Spleen (tissue), 11 donors: Measurements from ENCODE around the gene FOXO3. TPM values are rescaled to one million over a fixed set of nuclear protein-coding genes. Genes with fewer than 3 reads are reported as not detected.

Source experiments
- DNase-seq: peaks from one replicate; pipeline ENCODE4 v3.0.0-alpha.2; 2020
- H3K27ac ChIP-seq, 8 donors: fragments of 200-600 bp; sonication (generic) in 7 of 8; 1 replicate in 4 of 8; 2 replicates in 4 of 8; pipeline versions ENCODE4 v1.5.0 to v1.8.0; 2016 to 2021; ENCODE audit warnings: inconsistent platforms in 4 of 8, mild to moderate bottlenecking in 4 of 8, moderate library complexity in 1 of 8
- H3K27me3 ChIP-seq, 7 donors: fragments of 200-600 bp; sonication (generic) in 6 of 7; replicated peaks in 1 of 7; 1 replicate in 4 of 7; 2 replicates in 3 of 7; pipeline versions ENCODE4 v1.5.0 to v1.8.0; 2016 to 2021; ENCODE audit warnings: inconsistent platforms in 3 of 7, mild to moderate bottlenecking in 1 of 7
- H3K36me3 ChIP-seq, 6 donors: fragments of 200-600 bp; sonication (generic) in 5 of 6; 1 replicate in 4 of 6; 2 replicates in 2 of 6; pipeline versions ENCODE4 v1.5.0 to v1.8.0; 2016 to 2021; ENCODE audit warnings: inconsistent platforms in 2 of 6
- H3K4me1 ChIP-seq, 6 donors: fragments of 200-600 bp; sonication (generic) in 5 of 6; 1 replicate in 3 of 6; 2 replicates in 3 of 6; pipeline versions ENCODE4 v1.5.0 to v1.8.0; 2016 to 2021; ENCODE audit warnings: inconsistent platforms in 3 of 6
- H3K4me3 ChIP-seq, 8 donors: fragments of 200-600 bp; sonication (generic) in 7 of 8; 1 replicate in 4 of 8; 2 replicates in 4 of 8; pipeline versions ENCODE4 v1.5.0 to v1.8.0; 2016 to 2021; ENCODE audit warnings: inconsistent platforms in 4 of 8, mild to moderate bottlenecking in 4 of 8, moderate library complexity in 2 of 8
- H3K9me3 ChIP-seq, 8 donors: fragments of 200-600 bp; sonication (generic) in 7 of 8; 1 replicate in 4 of 8; 2 replicates in 4 of 8; pipeline versions ENCODE4 v1.5.0 to v1.8.0; 2016 to 2021; ENCODE audit warnings: inconsistent platforms in 4 of 8
- CTCF ChIP-seq, 11 experiments: fragments of 200-600 bp in 7 of 11; fragments of 450-650 bp in 4 of 11; sonication (generic) in 4 of 11; IDR thresholded peaks in 8 of 11; conservative IDR thresholded peaks in 3 of 11; 1 replicate in 7 of 11; 2 replicates in 4 of 11; pipeline versions ENCODE4 v1.4.0 to v1.8.0; 2016 to 2021; ENCODE audit warnings: antibody characterized with exemption in 11 of 11, inconsistent platforms in 4 of 11, mild to moderate bottlenecking in 1 of 11
- POLR2A ChIP-seq, 3 donors: fragments of 450-650 bp; IDR thresholded peaks; one replicate each; pipeline ENCODE4 v1.5.1; 2017; ENCODE audit warnings: antibody characterized with exemption in 3 of 3, mild to moderate bottlenecking in 1 of 3
- POLR2AphosphoS5 ChIP-seq, 3 donors: sonication (generic); formaldehyde crosslinking; IDR thresholded peaks; one replicate each; pipeline ENCODE4 v1.5.1; 2017; ENCODE audit warnings: antibody characterized with exemption in 3 of 3
- WGBS, 5 donors: extraction: QIAGEN DNeasy Blood & Tissue Kit in 3 of 5; methylation state at CpG; one replicate each; pipeline versions ENCODE4 v1.1.5 to v1.1.7; 2013 to 2018; 5-methylcytosine and 5-hydroxymethylcytosine counted together
- intact Hi-C: fragments of 100-400 bp; cut with DNase I; formaldehyde crosslinking; loops from one replicate; pipeline ENCODE4 v1.15.0; 2023; ENCODE audit warnings: low total_unique reads
- polyA plus RNA-seq, 3 donors: library from polyadenylated mRNA; stranded (reverse); fragments of 200-250 nt; gene quantifications; one replicate each; pipeline ENCODE4 v1.2.1, GENCODE V29; 2013
- total RNA-seq, 7 donors: library from RNA; depleted of rRNA in 3 of 7; stranded (reverse); fragments of >200 nt in 3 of 7; fragmentation: NEBNext Ultra II Directional in 4 of 7; extraction: Animal tissue kit (Norgen Biotek cat#: 25700) in 4 of 7; gene quantifications; one replicate each; pipeline versions ENCODE4 v1.1.0 to v1.2.1, GENCODE V29; 2016 to 2021
- donor health status: healthy with polysubstance abuse.
- donor health status: DM: no; HTN: no; CAD: no; lungs with moderate emphysema.
- donor health status: DM: no; HTN: no; CAD: no.
- donor health status: Bipolar disorder and iron deficiency.
- donor health status: healthy.
- donor health status: DM: no; HTN: no; CAD: no.
- donor health status: DM: yes; HTN: yes; CAD: no.

The FOXO3 gene
- total and polyA plus RNA-seq, 10 donors: 9.4 to 86.9 (median 67.0) TPM

DNA sequence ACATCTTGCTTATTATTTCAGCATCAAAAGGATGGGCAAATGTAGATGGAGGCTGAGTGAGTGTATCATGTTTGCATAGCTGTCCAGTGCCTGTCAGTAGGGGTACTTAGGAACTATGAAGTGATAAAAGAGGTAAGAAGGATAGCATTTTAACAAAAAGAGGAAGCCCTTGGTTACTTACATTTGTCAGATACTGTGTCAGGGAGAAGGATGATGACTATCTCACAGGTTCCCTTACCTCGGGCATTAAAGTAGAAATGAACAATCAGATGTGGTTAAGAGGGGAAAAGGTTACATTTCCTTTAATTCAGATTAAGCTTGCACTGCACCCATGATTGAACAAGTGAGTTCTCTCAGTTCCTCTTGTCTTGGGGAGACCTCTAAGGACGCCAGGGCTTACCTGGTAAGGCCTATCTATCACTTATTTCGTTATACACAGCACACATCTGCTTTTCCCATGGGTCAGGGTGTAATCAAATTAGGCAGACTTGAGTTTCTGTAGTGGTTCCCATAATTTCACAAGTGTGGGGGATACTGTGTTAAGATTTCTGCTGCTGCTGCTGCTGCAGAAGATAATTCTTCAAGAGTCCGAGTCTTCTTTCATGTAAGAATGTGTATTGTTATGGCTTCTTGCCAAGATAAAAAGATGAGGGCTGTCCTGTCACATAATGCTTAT is 4.5 kb downstream of the FOXO3 start:
- peaks cover 0 to 36% (median 9%) of the 10 kb centered on the region in 6 donors for H3K36me3 ChIP-seq
- intact Hi-C loops: no loop called here
- 11 to 18% (median 16%) methylated on average over 4 of the region's 4 CpGs for WGBS, 5 donors
- H3K9me3 ChIP-seq: no peaks in the 10 kb centered on the region
- no peak for DNase-seq
- TF ChIP-seq CTCF (IDR thresholded peaks at IDR 0.05 in 8 of 11, conservative IDR thresholded peaks at IDR 0.05 in 3 of 11) (no peak), POLR2AphosphoS5 (IDR thresholded peaks at IDR 0.05) (peak in 1 of 3 donors; percentile 69), POLR2A (IDR thresholded peaks at IDR 0.05) (no peak)
- H3K27ac ChIP-seq: peak overlapping the region; percentile 61 to 100 (median 99)
- no peaks in the 10 kb centered on the region for H3K27me3 ChIP-seq
- H3K4me3 ChIP-seq: peak overlapping the region in 5 of 8 donors; percentile 6 to 83 (median 14)
- H3K4me1 ChIP-seq: peaks cover 55 to 88% (median 86%) of the 10 kb centered on the region in 6 donors

- 4 to 10% (median 6%) methylated on average over 4 of the region's 4 CpGs for WGBS, 5 donors
- intact Hi-C loops: no loop called here
Measured at GRCh38 chr6:108565893-108566292, 5.2 kb downstream of the FOXO3 start.

DNA sequence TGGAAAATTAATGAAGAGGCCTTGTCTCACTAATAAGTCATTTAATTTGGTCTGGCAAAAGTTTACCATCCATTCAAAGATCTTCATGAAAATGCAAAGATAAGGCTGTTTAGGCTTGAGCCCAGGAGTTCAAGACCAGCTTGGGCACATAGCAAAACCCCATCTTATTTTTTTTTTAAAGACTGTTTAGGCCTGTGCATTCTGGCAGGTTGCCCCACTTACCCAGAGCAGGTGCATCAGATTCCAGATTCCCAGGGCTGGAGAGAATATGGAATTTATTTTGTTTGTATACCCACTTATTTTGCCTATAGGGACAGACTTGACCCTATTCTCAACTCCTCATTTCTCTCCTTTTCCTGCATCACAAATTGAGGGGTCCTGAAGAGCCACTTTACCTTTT is 5.7 kb downstream of the FOXO3 start:
- Histone ChIP-seq H3K27ac (peak overlapping the region; percentile 61 to 100 (median 99)), H3K36me3 (peaks cover 0 to 48% (median 14%) of the 10 kb centered on the region in 6 donors), H3K27me3 (no peaks in the 10 kb centered on the region), H3K4me1 (peaks cover 55 to 99% (median 96%) of the 10 kb centered on the region in 6 donors), H3K9me3 (no peaks in the 10 kb centered on the region), H3K4me3 (peak overlapping the region in 1 of 8 donors; percentile 83)
- no peak for TF ChIP-seq CTCF (IDR thresholded peaks at IDR 0.05 in 8 of 11, conservative IDR thresholded peaks at IDR 0.05 in 3 of 11)
- TF ChIP-seq POLR2A (IDR thresholded peaks at IDR 0.05): no peak
- TF ChIP-seq POLR2AphosphoS5 (IDR thresholded peaks at IDR 0.05): no peak
- intact Hi-C loops: no loop called here
- DNase-seq: no peak

More at GRCh38 chr6:108565893-108566292, 5.2 kb downstream of the FOXO3 start:
- Histone ChIP-seq H3K4me3 (peak overlapping the region in 4 of 8 donors; percentile 4 to 83 (median 44)), H3K9me3 (no peaks in the 10 kb centered on the region), H3K27me3 (no peaks in the 10 kb centered on the region), H3K36me3 (peaks cover 0 to 43% (median 12%) of the 10 kb centered on the region in 6 donors), H3K27ac (peak overlapping the region; percentile 61 to 100 (median 99)), H3K4me1 (peaks cover 55 to 94% (median 91%) of the 10 kb centered on the region in 6 donors)
- DNase-seq: no peak
- TF ChIP-seq POLR2AphosphoS5 (IDR thresholded peaks at IDR 0.05) (peak in 1 of 3 donors; percentile 83), CTCF (IDR thresholded peaks at IDR 0.05 in 8 of 11, conservative IDR thresholded peaks at IDR 0.05 in 3 of 11) (peak in 5 of 11 experiments; percentile 8 to 43 (median 38)), POLR2A (IDR thresholded peaks at IDR 0.05) (no peak)

DNA sequence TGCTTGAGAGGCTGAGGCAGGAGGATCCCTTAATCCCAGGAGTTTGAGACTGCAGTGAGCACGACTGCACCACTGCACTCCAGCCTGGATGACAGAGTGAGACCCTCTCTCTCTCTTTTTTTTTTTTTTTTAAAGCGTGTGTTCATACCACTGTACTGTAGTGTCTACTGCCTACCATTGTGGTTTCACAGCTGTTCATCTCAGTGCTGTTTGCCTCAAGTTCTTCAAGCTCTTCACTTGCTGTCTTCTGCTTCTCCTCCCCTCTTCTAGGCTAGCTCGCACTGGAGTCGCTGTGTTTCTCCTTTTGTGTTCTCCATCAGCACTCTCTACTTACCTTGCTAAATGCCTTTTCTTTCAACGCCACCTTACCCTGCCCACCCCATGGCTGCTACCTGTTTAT is 7.4 kb downstream of the FOXO3 start:
- Histone ChIP-seq H3K9me3 (no peaks in the 10 kb centered on the region), H3K4me1 (peaks cover 55 to 99% (median 84%) of the 10 kb centered on the region in 6 donors), H3K36me3 (peaks cover 0 to 65% (median 15%) of the 10 kb centered on the region in 6 donors), H3K27ac (peak overlapping the region in 4 of 8 donors; percentile 51 to 100 (median 80)), H3K4me3 (peak overlapping the region in 1 of 8 donors; percentile 10), H3K27me3 (no peaks in the 10 kb centered on the region)
- intact Hi-C loops: no loop called here
- DNase-seq: no peak
- 71 to 80% (median 78%) methylated on average over 5 of the region's 5 CpGs for WGBS, 5 donors
- TF ChIP-seq POLR2AphosphoS5 (IDR thresholded peaks at IDR 0.05): no peak
- no peak for TF ChIP-seq CTCF (IDR thresholded peaks at IDR 0.05 in 8 of 11, conservative IDR thresholded peaks at IDR 0.05 in 3 of 11)
- TF ChIP-seq POLR2A (IDR thresholded peaks at IDR 0.05): no peak
